ENCODE measurements around the gene KLF6.

The KLF6 gene

DNA sequence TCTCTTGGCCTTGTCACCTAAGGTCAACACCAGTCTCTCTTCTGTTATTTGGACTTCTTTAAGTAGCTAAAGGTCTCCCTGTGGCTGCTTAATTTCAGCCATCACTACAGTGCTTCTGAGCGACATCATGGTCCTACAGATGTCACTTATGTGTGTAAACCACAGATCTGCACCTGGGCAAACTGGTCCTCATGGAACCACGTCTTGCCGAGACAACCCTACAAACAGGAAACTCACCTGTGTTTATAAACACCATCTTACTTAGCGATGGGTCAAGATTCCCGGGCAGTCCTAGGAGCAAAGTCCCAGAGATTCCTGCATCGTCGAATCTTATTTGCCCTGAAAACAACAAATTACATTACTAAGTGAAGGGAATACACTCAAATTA, 27.8 kb downstream of the KLF6 start:
- ChIA-PET POLR2A (no interaction called here), CTCF (interaction anchor here (1.0 kb wide), 1 partner anchor 1010 kb away, joined by 3 read pairs; no protein-coding TSS in a partner anchor)
- H3K27ac ChIP-seq (ENCODE audit: extremely low read depth, low read depth, low read length): no peak overlapping the region

DNA sequence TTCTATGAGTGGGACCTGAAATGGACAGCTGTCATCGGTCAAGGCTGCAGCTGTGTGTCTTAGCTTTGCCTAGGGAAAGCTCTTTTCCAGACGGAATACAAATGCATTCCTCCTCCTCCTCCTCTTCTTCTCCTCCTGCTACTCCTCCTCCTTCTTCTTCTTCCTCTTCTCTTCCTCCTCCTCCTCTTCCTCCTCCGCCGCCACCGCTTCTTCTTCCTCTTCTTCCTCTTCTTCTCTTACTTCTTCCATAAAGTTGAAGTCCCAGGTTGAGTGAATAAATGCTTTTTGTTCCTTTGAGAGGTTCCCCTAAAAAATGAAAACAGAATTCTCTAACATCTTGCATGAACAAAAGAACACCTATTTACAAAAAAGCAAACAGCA, 28.7 kb downstream of the KLF6 start:
- no peak overlapping the region for H3K27ac ChIP-seq (ENCODE audit: extremely low read depth, low read depth, low read length)
- ChIA-PET POLR2A (no interaction called here), CTCF (no interaction called here)
- no peaks in the 10 kb centered on the region; the same call in 1 of the 2 replicates for H3K4me1 ChIP-seq (ENCODE audit: control insufficient read depth, insufficient read depth, low read length)
- H3K9me3 ChIP-seq (ENCODE audit: control insufficient read depth, insufficient read depth, low read depth, low read length): no peaks in the 10 kb centered on the region
- H3K36me3 ChIP-seq (ENCODE audit: control insufficient read depth in 2 of 2, insufficient read depth in 1 of 2, low read length in 2 of 2): no peaks in the 10 kb centered on the region
- H3K4me3 ChIP-seq (ENCODE audit: low read depth, low read length): no peak overlapping the region
- TF ChIP-seq EGR2 (tag by site-specific recombination; IDR thresholded peaks at IDR 0.05; ENCODE audit: low read depth): peak; percentile 40; the same call in 1 of the 2 replicates
- no peak for TF ChIP-seq ZNF785 (tag by site-specific recombination; IDR thresholded peaks at IDR 0.05)
- TF ChIP-seq, protein P1, sequence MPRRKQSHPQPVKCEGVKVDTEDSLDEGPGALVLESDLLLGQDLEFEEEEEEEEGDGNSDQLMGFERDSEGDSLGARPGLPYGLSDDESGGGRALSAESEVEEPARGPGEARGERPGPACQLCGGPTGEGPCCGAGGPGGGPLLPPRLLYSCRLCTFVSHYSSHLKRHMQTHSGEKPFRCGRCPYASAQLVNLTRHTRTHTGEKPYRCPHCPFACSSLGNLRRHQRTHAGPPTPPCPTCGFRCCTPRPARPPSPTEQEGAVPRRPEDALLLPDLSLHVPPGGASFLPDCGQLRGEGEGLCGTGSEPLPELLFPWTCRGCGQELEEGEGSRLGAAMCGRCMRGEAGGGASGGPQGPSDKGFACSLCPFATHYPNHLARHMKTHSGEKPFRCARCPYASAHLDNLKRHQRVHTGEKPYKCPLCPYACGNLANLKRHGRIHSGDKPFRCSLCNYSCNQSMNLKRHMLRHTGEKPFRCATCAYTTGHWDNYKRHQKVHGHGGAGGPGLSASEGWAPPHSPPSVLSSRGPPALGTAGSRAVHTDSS (tag by site-specific recombination; IDR thresholded peaks at IDR 0.05): peak; percentile 82

More for the DNA sequence above, 27.8 kb downstream of the KLF6 start:
- H3K9me3 ChIP-seq (ENCODE audit: control insufficient read depth, insufficient read depth, low read depth, low read length): no peaks in the 10 kb centered on the region
- no peaks in the 10 kb centered on the region; the same call in 1 of the 2 replicates for H3K4me1 ChIP-seq (ENCODE audit: control insufficient read depth, insufficient read depth, low read length)
- no peak overlapping the region for H3K4me3 ChIP-seq (ENCODE audit: low read depth, low read length)
- no peaks in the 10 kb centered on the region for H3K36me3 ChIP-seq (ENCODE audit: control insufficient read depth in 2 of 2, insufficient read depth in 1 of 2, low read length in 2 of 2)
- no peak for TF ChIP-seq ZNF792 (tag by site-specific recombination; IDR thresholded peaks at IDR 0.05)
- TF ChIP-seq ZNF112 (tag by site-specific recombination; IDR thresholded peaks at IDR 0.05): no peak
- TF ChIP-seq OVOL3 (tag by site-specific recombination; IDR thresholded peaks at IDR 0.05): no peak
- TF ChIP-seq, protein P2, sequence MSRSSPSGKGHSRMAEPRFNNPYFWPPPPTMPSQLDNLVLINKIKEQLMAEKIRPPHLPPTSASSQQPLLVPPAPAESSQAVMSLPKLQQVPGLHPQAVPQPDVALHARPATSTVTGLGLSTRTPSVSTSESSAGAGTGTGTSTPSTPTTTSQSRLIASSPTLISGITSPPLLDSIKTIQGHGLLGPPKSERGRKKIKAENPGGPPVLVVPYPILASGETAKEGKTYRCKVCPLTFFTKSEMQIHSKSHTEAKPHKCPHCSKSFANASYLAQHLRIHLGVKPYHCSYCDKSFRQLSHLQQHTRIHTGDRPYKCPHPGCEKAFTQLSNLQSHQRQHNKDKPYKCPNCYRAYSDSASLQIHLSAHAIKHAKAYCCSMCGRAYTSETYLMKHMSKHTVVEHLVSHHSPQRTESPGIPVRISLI (tag by site-specific recombination; IDR thresholded peaks at IDR 0.05): no peak
- TF ChIP-seq ZNF184 (tag by site-specific recombination; IDR thresholded peaks at IDR 0.05): no peak
- TF ChIP-seq ZNF76 (tag by site-specific recombination; IDR thresholded peaks at IDR 0.05; ENCODE audit: borderline replicate concordance, low read depth): no peak
- no peak for TF ChIP-seq ZNF174 (tag by site-specific recombination; IDR thresholded peaks at IDR 0.05)
- TF ChIP-seq PRDM1 (tag by site-specific recombination; IDR thresholded peaks at IDR 0.05): no peak
- TF ChIP-seq, protein P3, sequence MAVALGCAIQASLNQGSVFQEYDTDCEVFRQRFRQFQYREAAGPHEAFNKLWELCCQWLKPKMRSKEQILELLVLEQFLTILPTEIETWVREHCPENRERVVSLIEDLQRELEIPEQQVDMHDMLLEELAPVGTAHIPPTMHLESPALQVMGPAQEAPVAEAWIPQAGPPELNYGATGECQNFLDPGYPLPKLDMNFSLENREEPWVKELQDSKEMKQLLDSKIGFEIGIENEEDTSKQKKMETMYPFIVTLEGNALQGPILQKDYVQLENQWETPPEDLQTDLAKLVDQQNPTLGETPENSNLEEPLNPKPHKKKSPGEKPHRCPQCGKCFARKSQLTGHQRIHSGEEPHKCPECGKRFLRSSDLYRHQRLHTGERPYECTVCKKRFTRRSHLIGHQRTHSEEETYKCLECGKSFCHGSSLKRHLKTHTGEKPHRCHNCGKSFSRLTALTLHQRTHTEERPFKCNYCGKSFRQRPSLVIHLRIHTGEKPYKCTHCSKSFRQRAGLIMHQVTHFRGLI (tag by site-specific recombination; IDR thresholded peaks at IDR 0.05): no peak
- TF ChIP-seq ZNF561 (tag by site-specific recombination; IDR thresholded peaks at IDR 0.05; ENCODE audit: borderline replicate concordance): no peak
- TF ChIP-seq, protein P4, sequence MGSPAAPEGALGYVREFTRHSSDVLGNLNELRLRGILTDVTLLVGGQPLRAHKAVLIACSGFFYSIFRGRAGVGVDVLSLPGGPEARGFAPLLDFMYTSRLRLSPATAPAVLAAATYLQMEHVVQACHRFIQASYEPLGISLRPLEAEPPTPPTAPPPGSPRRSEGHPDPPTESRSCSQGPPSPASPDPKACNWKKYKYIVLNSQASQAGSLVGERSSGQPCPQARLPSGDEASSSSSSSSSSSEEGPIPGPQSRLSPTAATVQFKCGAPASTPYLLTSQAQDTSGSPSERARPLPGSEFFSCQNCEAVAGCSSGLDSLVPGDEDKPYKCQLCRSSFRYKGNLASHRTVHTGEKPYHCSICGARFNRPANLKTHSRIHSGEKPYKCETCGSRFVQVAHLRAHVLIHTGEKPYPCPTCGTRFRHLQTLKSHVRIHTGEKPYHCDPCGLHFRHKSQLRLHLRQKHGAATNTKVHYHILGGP (tag by site-specific recombination; IDR thresholded peaks at IDR 0.05): no peak
- TF ChIP-seq ZNF132 (tag by site-specific recombination; IDR thresholded peaks at IDR 0.05; ENCODE audit: borderline replicate concordance): no peak
- no peak for TF ChIP-seq ZNF292 (tag by site-specific recombination; IDR thresholded peaks at IDR 0.05; ENCODE audit: borderline replicate concordance, low read depth)
